ENCODE results near the gene PRLR.

PRLR gene

DNA sequence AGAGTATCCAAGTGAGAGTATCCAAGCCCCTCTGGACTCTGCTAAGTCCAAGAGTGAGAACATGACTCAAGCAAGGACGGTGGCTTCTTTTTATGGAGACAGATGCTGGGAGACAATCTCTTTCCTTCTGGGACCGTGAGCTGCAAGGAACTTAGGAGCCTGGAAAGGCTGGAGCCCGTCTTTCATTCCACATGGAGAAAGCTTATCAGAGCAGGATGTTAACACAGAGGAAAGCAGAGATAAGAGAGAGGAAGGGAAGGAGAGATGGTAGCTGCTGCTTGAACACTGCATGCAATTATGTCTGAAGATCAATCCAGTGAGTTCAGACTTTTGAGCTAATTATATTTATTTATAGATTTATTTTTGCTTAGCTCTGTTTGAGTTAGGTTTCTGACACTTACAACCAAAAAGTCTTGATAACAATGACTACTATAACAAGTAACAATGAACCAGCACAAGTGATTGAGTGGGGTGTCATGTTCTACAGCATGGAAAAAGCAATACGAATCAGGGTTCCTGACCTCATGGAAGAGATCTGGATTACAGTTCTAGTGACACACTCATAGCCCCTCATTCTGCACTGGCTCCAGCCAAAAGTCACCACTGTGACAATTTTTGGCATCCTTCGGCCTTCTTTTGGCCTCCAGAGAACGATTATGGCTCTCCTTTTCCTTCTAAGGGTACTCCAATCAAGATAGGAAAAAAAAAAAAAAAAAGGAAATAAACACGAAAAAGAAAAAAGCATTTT is 71.5 kb downstream of the PRLR start:
- FAIRE-seq: no peak

DNA sequence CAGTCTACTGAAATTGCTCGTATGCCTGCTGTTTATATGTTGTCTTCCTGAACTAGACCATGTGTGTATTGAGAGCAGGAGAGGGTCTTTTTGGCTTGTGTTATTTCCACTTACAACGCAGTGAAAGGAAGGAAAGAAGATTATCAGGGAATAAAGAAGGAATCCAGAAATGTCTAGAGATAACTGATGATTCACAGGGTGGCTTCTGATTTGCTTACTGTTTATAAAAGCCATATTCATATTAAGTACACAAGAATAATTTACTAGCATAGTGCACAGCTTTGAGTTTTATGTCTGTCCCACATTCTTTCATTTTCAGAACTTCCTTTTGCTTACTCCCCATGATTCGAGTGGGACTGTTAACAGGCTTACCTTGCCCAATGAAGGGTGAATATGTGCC is 72.1 kb downstream of the PRLR start:
- no peak for FAIRE-seq

DNA sequence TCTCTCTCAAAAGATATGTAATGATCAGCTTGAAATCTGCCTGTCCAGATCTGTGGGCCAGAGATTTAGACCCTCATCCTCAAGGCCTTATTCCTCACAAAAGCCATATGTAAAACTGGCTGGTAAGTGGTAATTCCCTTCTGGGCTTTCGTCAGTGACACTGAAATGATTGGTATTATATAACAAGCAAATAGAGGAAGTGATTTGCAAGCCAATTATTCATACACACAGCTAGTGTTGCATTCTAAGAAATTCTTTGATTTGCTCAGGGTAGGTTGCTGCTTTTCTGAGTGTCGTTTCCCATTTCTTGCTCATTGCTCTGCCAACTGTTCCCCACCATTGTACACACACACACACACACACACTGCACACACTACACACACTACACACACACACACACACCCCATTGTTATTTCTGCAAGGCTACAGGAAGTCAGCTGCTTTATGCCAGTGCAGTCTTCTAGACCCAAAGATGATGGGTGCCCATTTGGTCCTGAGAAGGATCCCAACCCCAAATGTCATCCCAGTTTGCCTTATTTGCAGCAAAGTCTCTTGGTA is 76.8 kb downstream of the PRLR start:
- no peak for FAIRE-seq

DNA sequence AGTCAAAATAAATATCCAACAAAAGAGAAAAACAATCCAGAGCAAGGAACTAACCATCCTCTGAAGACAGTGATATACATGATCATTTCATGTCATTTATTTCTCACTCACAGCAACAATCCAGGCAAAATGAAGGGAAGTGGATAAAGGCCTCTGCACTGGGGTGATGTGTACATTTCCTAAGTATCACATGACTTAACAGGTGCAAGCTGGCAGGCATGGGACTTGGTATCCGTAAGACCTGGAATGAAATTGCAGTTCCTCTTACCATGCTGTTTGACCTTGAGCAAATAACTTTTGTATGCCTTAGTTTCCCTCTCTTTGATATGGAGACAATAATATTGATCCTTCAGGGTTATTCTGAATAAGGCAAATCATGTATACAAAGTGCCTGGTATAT is 77.6 kb downstream of the PRLR start:
- FAIRE-seq: no peak

DNA sequence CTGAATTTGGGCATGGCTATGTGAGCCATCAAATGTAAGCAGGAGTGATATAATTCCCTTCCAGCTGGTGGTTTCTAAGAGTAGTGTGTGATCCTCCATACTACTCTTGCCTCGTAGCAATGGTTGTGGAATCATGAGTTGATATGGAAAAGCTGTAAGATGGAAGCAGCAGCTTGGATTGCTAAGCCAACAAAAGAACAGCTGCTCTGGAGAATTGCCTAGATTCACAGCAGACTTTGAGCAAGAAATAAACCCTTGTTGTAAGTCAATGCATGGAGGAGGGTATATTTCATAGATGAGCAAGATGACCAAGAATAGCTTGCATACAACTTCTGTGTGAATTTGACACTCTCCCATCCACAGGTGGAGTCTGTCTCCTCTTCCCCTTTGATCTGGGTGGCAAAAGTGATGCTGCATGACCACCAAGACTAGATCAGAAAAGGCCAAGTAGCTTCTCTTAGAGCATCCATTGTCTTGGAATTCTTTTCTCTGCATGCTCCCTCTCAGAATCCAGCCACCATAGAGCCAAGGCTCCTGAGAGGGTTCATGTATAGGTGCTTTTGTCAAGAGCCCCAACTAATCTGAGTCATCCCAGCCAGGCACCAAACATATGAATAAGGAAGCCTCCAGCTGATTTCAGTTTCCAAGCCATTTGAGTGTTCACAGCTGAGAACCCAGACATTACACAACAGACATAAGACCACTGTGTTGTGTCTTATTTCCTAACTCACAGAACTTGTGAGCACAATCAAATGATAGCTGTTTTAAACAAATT is 79.0 kb downstream of the PRLR start:
- FAIRE-seq: no peak

DNA sequence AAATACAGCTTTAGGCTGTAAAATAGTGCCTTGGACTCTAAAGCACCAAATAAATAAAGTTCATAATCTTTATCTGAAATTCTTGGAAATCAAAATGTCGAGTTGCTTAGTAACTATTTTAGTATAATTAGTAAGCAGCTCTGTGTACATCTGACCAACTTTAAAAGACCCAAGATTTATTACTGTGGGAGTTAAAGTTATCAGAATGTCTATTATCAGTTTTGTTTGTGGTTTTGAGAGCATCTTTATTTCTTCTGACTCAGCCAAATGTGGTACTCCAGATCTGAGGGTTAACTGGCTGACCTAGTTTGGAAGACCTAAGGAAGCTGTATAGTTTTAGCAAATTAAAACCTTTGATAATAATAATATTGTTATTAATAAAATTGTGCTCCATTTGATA is 81.2 kb downstream of the PRLR start:
- FAIRE-seq: no peak

DNA sequence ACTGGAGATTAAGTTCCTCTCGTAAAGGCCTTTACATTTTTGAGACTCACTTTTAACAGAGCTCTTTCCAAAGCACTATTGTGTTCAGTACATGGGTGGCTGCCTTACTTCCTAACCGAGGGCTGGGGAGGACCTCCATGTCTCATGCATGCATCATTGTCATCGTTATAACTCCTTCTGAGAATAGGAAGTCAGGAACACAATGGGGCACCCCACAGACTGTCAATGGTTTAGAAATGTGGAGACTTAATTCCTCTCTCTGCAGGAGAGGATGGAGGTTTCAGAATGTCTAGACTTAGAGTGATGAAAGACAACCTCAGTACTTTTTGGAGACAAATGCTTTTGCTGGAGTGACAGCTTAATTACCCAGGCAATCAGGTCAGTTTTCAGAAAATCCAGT is 83.9 kb downstream of the PRLR start:
- no peak for FAIRE-seq

DNA sequence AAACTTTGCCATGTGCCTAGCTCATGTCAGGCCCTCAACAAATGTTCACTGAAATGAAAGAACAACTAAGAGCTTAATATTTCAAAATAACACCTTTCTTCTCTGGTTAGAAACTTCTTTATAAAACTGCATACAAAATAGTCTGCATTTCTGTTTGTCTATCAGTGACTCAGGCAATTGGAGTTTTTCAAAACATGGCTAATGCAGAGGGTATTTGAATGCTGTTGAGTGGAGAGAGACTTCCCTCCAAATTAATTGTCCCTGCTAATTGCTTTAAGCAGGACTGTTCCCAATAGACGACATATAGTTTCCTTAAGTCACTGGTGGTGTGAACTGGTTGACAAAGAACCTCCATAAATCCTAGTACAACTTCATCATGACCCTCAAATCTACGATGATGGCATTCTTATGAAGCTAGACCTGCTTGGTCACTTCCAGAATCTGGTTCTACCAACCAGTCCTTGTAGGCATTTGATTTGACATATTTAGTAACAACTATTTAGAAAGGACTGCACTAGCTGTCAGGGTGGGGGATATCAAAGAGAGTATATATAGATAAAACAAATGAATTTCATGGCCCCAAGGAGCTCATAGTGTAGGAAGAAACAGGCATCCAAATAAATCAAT is 84.5 kb downstream of the PRLR start:
- no peak for FAIRE-seq

DNA sequence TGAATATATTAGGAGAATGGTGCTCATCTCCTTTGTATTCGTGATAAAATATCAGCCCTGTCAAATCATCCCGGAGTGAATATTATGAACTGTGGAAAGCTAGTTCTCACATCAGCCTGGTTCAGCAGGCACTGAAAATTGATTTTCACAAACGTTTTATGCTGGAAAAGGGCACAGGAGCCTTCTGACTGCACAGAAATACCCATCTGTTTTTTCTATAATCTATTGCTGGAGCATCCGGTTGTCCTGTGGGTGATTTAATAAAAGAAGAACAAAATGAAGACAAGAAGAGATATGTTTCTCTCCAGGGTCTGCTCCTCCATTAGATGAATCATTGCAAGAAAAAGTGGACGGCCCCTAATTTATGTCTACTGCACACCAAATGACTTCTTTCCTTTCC is 85.3 kb downstream of the PRLR start:
- FAIRE-seq: no peak

DNA sequence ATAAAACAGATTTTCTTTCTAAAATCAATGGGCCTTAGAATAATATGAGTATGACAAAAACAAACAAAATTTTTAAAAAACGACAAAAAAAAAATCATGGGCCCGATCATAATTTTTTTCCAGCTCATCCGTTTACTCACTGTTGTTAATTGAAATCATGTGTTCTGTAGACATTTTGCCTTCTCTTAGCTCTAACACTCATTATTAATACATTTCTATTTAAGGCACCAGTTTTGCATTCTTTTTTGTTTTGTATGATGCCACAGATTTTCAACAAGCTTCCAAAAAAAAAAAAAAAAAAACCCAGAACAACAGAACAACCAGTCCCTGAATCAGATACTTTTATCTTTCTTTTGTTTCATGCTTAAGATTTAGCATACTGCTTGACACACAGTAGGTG is 86.4 kb downstream of the PRLR start:
- FAIRE-seq: no peak

DNA sequence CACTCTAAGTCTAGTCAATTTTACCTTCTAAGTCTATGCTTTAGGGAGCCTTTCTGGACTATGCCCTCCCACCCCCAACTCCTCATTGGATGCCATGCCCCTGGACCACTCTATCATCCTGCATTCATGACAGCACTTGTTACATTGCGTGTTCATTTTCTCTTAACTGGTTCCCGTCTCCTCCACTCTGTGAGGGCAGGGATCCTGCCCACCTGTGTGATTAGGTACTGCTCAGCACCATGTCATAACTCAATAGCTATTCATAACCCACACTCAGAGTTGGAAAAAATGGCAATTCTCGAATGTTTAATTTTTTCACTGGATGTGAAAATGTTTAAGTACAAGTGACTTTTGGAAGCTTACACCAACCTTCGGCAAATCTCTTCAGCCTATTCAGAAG is 88.5 kb downstream of the PRLR start:
- no peak for FAIRE-seq

DNA sequence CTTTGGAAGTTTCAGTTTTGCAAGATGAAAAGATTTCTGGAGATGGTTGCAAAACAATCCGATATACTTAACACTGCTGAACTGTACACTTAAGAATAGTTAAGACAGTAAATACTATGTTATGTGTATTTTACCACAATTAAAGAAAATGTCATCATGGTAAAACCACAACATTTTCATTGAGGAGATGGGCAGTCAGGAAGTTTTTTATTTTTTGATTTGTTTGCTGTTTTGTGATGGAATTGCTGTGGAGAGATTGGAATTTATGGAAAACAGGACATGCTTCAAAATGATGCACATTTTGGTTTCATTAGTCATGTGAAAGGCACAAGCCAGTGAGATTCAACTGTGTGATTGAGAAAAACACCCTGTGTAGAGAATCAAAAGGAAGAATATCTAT is 92.1 kb downstream of the PRLR start:
- FAIRE-seq: no peak

DNA sequence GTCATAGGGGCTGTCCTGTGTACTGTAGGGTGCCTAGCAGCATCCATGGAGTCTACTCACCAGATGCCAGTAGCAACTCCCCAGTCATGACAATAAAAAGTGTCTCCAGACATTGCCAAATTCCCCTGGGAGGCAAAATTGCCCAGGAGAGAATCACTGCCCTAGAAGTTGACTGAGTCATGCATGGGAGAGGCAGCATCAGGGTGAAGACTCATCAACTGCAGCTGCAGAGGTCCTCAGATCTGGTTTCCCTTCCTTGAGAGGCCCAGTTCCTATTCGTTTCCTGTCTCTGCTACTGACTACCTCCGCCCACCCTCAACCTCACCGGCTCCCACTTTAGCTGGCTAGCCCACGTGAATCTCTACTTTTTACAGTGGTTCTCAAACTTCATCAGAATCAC is 93.9 kb downstream of the PRLR start:
- FAIRE-seq: no peak

DNA sequence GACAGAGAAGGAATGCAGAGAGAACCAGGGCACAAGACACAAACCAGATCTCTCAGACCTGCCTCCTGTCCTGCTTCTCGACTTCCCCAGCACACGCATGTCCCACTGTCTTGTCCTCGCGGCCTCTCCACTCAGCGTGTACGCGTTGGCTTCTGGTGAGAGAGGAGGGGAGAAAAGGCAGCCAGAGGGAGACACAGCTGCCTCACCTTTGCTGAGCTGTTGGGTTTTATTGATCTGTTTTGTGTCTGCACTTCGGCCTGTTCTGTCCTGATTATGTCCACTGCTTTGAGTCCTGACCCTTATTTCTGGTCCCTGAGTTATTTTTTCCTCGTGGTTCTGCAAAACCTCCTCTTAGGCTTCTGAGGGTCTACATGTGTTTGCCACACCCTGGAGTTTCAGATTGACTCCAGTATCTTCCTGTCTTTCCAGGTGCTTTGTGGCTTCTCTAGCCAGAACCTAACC is 95.0 kb downstream of the PRLR start:
- FAIRE-seq: no peak

DNA sequence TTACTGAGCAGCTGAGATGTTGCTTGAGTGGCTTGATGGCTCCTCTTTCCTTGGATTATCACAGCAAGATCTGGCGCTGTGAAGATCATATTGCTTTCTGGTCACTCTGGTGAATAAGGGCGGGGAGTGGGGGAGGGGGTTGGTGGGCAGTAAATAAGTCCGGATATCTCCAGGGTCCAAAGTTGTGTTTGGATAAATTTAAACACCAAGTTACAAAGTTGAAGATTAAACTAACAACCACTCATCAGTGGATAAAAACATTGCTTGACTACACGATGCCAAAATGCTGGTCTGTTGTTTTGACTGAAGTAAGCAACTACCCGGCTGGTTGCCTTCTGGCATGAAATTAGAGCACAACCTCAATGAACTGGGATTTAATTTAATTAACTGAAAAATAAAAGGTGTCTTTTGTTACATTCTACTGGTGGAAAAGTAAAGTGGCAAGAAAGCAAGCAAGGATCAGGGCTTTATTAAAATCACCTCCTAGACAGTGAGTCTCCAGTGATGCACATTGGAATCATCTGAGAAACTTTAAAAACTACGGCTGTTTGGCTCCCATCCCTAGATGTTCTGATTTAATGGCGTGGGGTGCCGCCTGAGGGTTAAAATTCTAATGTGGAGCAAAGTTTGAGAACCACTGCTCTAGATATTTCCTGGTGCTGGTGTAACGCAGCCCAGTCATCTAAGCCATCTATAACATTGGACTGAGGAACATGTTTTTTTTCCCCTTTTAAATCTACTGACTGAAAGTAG is 95.8 kb downstream of the PRLR start:
- no peak for FAIRE-seq

DNA sequence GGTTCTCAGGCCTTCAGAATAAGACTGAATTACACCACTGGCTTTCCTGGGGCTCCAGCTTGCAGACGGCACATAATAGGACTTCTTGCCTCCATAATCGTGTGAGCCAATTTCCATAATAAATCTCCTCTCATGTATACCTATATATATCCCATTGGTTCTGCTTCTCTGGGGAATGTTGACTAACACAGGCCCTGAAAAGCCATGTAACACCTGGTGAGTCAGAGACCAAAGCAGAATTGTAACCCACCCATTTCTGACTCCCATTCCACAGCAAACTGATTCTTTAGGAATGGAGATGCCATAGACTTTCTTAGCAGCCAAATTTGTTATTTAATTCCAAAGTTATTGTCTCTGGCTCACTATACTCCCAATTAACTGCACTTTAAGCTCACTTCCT is 97.1 kb downstream of the PRLR start:
- FAIRE-seq: no peak

DNA sequence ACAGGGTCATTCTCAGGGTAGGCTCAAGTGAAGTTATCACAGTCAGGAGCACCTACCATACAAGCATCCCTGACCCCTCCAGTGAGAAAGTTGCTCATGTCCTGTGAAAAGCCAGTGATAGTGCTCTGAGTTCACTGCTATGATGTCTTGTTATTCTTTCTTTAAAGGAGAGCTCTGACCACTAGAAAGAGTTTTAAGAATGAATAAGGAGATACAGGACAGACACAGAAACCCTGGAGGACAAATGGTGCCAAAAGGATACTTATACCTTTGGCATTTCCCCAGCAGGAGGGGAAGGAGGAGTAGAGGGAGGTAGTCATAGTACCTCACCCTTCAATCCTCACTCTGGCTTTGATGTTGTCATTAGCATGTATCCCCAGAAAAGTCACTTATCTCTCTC is 98.6 kb downstream of the PRLR start:
- no peak for FAIRE-seq

DNA sequence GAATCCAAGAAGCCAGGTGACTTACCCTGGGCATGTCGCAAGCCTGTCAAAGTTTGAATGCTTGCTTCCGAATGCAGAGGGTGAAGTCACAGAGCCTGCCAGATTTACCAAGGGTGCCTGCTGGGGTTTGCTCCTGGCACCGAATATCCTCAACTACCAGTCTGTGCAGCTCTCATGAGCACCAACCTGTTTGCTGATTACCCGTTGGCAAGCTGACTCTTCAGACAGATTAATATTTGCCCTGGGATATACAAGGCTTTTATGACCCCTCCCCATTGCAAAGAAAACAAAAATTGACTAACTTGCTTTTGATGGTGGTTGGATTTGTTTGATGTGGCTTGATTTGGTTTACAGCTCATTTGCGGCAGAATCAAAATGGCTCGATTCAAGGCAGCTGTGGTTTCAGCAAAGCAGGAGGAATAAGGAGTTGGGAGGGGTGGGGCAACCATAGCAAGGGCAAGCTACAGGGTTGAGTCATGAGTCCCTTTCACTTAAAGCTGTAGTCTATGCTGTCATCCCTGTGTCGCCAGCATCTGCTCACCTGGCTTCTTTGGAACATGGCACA is 100.3 kb downstream of the PRLR start:
- no peak for FAIRE-seq

DNA sequence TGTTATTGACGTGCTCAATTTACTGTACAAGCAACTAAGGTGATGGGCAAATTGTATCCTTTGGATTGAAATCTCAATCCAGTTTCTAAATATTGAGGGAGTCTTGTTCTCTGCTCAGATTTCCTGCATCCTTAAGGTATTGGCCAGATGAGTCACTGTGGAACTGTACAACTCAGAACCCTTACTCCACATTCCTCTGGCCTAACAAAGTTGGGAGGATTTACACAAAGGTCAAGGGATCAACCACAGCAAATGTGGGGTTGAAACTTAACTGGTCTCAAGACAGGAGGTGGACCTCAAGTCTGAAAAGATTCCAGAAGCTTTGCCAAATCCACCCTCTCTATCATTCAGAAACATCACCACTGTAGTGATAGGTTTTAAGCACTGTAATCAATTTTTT is 101.0 kb downstream of the PRLR start:
- no peak for FAIRE-seq

DNA sequence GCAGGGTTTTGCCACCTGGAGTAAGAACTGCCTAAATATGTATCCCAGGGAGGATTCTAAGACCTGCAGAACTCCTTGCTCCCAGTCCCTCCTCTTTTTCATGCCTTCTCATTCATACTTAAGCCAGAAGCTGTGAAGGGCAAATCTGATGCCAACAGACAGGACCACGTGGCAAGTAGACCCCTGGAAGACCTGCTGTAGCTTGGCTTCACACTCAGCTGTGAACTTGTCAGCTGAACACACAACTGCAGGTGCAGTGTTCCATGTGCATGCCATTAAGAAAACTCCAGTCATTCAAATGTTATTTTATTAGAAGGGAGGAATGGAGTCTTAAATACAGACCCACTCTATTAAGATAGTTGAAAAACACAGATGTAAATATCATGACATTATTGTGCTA is 103.3 kb downstream of the PRLR start:
- FAIRE-seq: no peak

DNA sequence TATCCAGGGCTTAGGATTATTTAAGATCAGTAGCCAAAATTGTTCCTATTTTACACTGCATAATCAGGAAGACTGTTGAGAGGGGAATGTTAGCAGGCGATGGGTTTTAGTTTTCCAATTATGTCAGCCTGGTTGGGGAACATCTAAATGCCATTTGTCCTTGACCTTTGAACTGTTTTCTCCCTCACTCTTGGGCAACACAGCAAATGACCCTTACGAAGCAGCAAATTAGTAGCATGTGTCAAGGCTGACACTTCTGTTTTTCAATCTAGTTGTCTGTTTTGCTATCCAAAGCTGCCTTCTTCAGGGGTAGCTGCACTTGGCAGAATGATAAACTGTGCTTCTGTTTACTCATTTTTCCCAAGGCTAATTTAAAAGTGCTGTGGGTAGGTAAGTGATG is 104.5 kb downstream of the PRLR start:
- no peak for FAIRE-seq

DNA sequence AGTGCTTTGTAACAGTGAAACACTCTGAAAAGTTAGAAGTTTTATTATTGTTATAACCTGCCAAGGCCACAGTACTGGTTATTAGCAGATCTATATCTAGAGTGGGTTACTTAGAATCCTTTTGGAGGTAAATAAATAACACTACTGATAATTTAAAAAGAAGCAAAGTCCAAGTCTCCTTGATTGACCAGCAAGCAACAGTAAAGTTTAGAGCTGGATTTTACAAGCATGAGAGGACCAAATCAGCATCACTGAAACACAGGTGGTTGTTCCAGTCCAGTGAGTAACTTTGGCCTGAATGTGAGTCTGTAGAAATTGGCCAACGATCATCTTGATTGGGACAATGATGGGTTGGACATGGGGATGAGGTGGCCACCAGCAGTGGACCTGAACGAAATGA is 105.4 kb downstream of the PRLR start:
- no peak for FAIRE-seq

DNA sequence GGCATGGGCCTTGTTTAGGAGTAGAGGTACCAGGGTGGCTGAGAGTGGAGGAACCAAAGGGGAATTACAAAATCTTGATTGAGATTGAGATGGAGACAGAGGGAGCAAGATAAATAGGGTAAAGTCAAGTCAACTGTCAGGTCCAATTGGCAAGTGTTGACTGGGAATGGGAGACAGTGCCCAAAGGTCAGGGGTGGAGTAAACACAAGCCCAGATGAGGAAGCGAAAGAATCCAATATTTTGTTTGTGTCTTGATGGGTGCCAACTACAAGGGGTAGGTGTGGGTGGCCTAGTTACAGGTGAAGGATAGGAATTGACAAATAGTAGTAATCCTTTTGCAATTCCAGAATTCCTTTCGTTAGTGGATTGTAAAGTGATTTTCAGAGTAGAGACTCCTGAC is 107.5 kb downstream of the PRLR start:
- no peak for FAIRE-seq
